ENCODE results near the gene GRIP2.

- TF ChIP-seq CTCF (conservative IDR thresholded peaks at IDR 0.05; ENCODE audit: low read length) (no peak), EZH2phosphoT487 (IDR thresholded peaks at IDR 0.05; ENCODE audit: borderline replicate concordance, low read depth, low read length) (no peak)
These were observed 74.7 kb downstream of the GRIP2 start for GRCh38 chr3:14465425-14465824.

Measured in OCI-LY7 (cell line).